C4-2B (cell line): ENCODE results near the gene IGSF6.
"Not testable (repeated sequence)": the region's sequence is repeated elsewhere in the genome, so short reads cannot be mapped to it uniquely, and the experiment has no call there.

Source experiments
- CTCF ChIP-seq: fragments of 450-650 bp; conservative IDR thresholded peaks from 2 replicates; pipeline ENCODE4 v1.5.1; 2017; ENCODE audit warnings: mild to moderate bottlenecking
- ZFX ChIP-seq: fragments of 450-650 bp; IDR thresholded peaks from 2 replicates; pipeline ENCODE4 v1.6.1; 2017

GRCh38 chr16:21631376-21631775, 21.0 kb downstream of the IGSF6 start:
- TF ChIP-seq CTCF, ZFX: not testable (repeated sequence)
